ENCODE data around the gene PFDN6. TPM values are rescaled to one million over a fixed set of nuclear protein-coding genes. Genes with fewer than 3 reads are reported as not detected.

The PFDN6 gene
- total and polyA plus RNA-seq, 9 of the 15 experiments (the other 6 are each of a cell fraction or from before 2014, with no cell fraction given): 6.8 to 475 (median 216) TPM

DNA sequence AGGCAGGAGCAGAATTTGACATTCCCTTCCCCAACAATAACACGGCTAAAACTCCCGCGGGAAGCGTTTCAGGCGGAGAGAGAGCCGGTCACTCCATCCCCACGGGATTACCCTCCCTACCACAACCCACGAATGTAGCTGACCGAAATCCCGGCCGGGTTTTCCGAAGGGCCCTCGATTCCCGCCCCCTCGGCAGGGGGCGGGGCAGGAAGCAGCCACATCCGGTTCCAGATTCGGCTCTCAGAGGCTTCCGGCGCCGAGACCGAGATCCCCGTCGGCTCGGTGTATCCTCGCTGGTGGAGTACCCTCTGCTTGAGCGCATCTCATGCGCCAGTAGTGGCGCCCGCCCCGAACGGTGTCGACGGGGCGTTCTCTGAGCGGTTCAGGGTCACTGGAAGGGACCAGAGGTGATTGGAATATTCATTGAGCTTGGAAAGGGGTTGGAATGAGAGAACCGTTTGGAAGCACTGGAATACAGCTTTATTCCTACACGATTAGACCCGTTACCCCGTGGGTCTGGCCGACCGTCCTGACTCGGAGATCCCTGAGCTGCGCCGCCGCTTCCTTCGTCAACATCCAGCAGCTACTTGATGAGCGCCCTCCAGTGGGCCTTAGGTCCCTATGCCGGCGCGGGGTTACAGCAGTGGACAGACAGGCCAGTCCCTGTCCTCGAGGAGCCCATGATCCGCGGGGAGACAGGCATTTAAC is 10.0 kb downstream of the PFDN6 start (continued):
- TF ChIP-seq E2F5 (CRISPR knock-in tag; IDR thresholded peaks at IDR 0.05) (0 out of 2 replicates have a peak, but pooled peaks have one; percentile 86), LARP7 (IDR thresholded peaks at IDR 0.05) (0 out of 2 replicates have a peak, but pooled peaks have one; percentile 14), ZNF121 (CRISPR knock-in tag; conservative IDR thresholded peaks at IDR 0.05) (no peak), FOSL1 (tag; conservative IDR thresholded peaks at IDR 0.05) (peak; percentile 54; the same call in 1 of the 2 replicates), NUFIP1 (IDR thresholded peaks at IDR 0.05; ENCODE audit: partially characterized antibody) (peak; percentile 25), ZNF124 (CRISPR knock-in tag; IDR thresholded peaks at IDR 0.05) (no peak), ZNF766 (CRISPR knock-in tag; conservative IDR thresholded peaks at IDR 0.05) (no peak), HDAC8 (tag; IDR thresholded peaks at IDR 0.05) (no peak; the same call in 1 of the 2 replicates), KHSRP (IDR thresholded peaks at IDR 0.05) (no peak), DNMT1 (IDR thresholded peaks at IDR 0.05) (peak; percentile 29; the same call in 1 of the 2 replicates), CBFA2T3 (IDR thresholded peaks at IDR 0.05) (no peak), CBX8 (IDR thresholded peaks at IDR 0.05; ENCODE audit: borderline replicate concordance, extremely low read depth, low read depth, low read length, poor library complexity, severe bottlenecking) (no peak)
- TF ChIP-seq, protein P1, sequence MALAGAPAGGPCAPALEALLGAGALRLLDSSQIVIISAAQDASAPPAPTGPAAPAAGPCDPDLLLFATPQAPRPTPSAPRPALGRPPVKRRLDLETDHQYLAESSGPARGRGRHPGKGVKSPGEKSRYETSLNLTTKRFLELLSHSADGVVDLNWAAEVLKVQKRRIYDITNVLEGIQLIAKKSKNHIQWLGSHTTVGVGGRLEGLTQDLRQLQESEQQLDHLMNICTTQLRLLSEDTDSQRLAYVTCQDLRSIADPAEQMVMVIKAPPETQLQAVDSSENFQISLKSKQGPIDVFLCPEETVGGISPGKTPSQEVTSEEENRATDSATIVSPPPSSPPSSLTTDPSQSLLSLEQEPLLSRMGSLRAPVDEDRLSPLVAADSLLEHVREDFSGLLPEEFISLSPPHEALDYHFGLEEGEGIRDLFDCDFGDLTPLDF (CRISPR knock-in tag; IDR thresholded peaks at IDR 0.05): peak; percentile 70; the same call in 1 of the 2 replicates
- TF ChIP-seq, protein P2, sequence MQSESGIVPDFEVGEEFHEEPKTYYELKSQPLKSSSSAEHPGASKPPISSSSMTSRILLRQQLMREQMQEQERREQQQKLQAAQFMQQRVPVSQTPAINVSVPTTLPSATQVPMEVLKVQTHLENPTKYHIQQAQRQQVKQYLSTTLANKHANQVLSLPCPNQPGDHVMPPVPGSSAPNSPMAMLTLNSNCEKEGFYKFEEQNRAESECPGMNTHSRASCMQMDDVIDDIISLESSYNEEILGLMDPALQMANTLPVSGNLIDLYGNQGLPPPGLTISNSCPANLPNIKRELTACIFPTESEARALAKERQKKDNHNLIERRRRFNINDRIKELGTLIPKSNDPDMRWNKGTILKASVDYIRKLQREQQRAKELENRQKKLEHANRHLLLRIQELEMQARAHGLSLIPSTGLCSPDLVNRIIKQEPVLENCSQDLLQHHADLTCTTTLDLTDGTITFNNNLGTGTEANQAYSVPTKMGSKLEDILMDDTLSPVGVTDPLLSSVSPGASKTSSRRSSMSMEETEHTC (IDR thresholded peaks at IDR 0.05): no peak

Data from K562 (cell line).